Measurements from ENCODE around the gene STK10.

STK10 gene

DNA sequence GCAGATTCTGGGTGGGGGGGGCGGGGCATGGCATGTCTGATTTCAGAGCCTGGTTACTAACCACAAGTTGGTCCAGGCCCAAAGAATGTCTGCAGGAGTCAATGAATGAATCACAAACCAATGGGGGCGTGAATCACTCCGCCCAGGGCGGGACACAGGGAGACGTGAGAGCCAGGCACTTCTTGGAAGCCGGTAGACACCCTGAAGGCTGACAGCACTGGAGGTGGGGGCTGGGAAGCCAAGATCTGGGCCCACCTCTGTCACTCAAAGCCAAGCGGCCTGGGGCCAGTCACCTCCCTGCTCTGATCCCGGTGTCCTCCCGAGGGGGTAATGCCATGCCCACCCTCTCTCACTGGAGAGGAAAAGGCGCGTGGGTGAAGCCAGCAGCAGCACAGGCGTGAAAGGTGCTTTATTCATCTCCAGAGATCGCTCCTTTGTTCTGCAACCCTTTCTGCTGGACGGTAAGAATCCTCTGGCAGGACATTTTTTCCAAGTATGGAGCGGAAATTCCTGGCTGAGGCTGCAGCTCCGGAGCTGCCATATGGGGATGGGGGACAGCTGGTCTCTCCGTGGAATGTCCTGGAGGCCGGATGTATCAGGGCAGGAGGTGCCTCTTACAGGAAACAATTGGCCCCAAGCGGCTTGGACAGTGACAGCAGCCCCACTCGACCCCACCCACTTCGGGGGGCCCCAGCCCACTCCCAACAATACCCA lies 85.0 kb downstream of the STK10 start:
- Histone ChIP-seq H3K36me3 (ENCODE audit: control insufficient read depth, low read length) (peaks cover 5% of the 10 kb centered on the region; the same call in 1 of the 2 replicates), H3K4me1 (ENCODE audit: control insufficient read depth, low read length) (peaks cover 10% of the 10 kb centered on the region), H3K27me3 (ENCODE audit: control insufficient read depth, low read length) (no peaks in the 10 kb centered on the region), H3K27ac (ENCODE audit: low read depth, low read length) (no peak overlapping the region), H3F3A (ENCODE audit: control insufficient read depth, insufficient read depth) (peaks cover 4% of the 10 kb centered on the region), H3K4me2 (ENCODE audit: low read length) (no peak overlapping the region), H3K9me2 (replicated peaks; ENCODE audit: control insufficient read depth, low read length) (no peaks in the 10 kb centered on the region), H3K9me3 (ENCODE audit: control insufficient read depth, insufficient read depth, low read length) (no peaks in the 10 kb centered on the region), H3K4me3 (ENCODE audit: low read length) (no peak overlapping the region), H4K20me1 (ENCODE audit: control insufficient read depth, insufficient read depth, low read depth, low read length) (no peaks in the 10 kb centered on the region), H3K79me2 (ENCODE audit: control insufficient read depth, low read length) (no peaks in the 10 kb centered on the region)
- TF ChIP-seq, protein P1, sequence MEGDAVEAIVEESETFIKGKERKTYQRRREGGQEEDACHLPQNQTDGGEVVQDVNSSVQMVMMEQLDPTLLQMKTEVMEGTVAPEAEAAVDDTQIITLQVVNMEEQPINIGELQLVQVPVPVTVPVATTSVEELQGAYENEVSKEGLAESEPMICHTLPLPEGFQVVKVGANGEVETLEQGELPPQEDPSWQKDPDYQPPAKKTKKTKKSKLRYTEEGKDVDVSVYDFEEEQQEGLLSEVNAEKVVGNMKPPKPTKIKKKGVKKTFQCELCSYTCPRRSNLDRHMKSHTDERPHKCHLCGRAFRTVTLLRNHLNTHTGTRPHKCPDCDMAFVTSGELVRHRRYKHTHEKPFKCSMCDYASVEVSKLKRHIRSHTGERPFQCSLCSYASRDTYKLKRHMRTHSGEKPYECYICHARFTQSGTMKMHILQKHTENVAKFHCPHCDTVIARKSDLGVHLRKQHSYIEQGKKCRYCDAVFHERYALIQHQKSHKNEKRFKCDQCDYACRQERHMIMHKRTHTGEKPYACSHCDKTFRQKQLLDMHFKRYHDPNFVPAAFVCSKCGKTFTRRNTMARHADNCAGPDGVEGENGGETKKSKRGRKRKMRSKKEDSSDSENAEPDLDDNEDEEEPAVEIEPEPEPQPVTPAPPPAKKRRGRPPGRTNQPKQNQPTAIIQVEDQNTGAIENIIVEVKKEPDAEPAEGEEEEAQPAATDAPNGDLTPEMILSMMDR (IDR thresholded peaks at IDR 0.05; ENCODE audit: low read depth, low read length, poor library complexity, severe bottlenecking): no peak
- no peak for TF ChIP-seq EZH2phosphoT487 (IDR thresholded peaks at IDR 0.05; ENCODE audit: borderline replicate concordance, low read length)

DNA sequence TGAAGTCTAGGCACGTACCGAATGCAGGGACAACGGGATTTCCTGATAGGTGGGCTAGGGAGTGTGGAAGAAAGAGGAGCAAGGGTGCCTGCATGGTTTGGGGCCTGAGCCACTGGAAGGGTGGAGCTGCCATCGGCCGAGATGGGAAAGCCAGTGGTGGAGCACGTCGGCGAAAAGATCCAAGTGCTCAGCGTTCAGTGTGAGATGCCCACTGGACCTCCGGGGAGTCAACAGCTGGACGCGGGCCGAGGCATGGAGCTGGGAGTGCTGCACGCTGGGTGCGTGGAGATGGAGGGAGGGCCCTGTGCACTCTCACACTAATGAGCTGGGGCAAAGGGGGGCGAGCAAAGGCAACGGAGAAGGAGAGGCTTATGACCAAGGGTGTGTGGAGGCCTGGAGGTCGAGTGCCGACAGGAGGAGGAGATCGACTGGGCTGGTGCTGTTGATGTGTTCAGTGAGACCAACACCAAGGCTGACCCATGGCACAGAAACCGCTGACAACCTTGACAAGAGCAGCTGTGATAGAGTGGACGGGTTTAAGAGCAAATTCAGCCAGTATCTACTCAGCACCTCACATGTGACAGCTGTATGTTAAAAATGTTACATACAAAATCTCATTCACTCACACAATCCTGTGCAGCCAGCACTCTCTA lies 85.7 kb downstream of the STK10 start:
- no peaks in the 10 kb centered on the region for H3K9me3 ChIP-seq (ENCODE audit: control insufficient read depth, insufficient read depth, low read length)
- H3K4me2 ChIP-seq (ENCODE audit: low read length): no peak overlapping the region
- peaks cover 7% of the 10 kb centered on the region; the same call in 1 of the 2 replicates for H3K36me3 ChIP-seq (ENCODE audit: control insufficient read depth, low read length)
- no peak overlapping the region for H3K27ac ChIP-seq (ENCODE audit: low read depth, low read length)
- H4K20me1 ChIP-seq (ENCODE audit: control insufficient read depth, insufficient read depth, low read depth, low read length): no peaks in the 10 kb centered on the region
- no peaks in the 10 kb centered on the region for H3K9me2 ChIP-seq (replicated peaks; ENCODE audit: control insufficient read depth, low read length)
- no peaks in the 10 kb centered on the region for H3K27me3 ChIP-seq (ENCODE audit: control insufficient read depth, low read length)
- peaks cover 9% of the 10 kb centered on the region for H3K4me1 ChIP-seq (ENCODE audit: control insufficient read depth, low read length)
- no peaks in the 10 kb centered on the region for H3K79me2 ChIP-seq (ENCODE audit: control insufficient read depth, low read length)
- no peak overlapping the region for H3K4me3 ChIP-seq (ENCODE audit: low read length)
- no peaks in the 10 kb centered on the region for H3F3A ChIP-seq (ENCODE audit: control insufficient read depth, insufficient read depth)
- TF ChIP-seq, protein P1 (IDR thresholded peaks at IDR 0.05; ENCODE audit: low read depth, low read length, poor library complexity, severe bottlenecking): no peak
- TF ChIP-seq EZH2phosphoT487 (IDR thresholded peaks at IDR 0.05; ENCODE audit: borderline replicate concordance, low read length): no peak

DNA sequence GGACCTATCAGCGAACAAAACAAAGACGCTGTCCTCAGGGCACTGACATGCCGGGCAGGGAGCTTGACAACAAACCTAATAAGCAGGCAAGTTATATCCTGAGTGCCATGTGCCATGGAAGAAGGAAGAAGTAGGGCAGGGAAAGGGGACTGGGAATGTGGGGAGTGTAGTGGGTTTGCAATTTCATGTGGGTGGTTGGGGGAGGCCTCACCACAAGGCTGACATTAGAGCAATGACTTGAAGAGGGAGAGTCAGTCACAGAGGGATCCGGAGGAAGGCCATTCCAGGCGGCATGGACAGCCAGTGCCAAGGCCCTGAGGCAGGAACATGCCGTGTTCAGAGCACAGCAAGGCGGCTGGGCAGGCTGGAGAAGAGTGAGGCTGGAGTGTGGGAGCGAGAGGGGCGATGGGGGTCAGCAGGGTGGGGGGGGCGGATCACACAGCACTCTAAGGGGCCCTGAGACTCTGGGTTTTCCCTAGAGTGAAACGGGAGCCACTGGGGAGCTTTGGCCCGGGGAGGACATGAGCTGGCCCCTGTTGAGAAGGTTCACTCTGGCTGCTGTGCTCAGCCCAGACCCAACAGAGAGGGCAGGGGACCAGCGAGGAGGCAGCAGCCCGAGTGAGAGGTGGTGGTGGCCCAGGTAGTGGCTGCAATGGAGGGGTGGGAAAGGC lies 86.3 kb downstream of the STK10 start:
- Histone ChIP-seq H3K79me2 (ENCODE audit: control insufficient read depth, low read length) (no peaks in the 10 kb centered on the region), H3K4me1 (ENCODE audit: control insufficient read depth, low read length) (peaks cover 2% of the 10 kb centered on the region), H3K27me3 (ENCODE audit: control insufficient read depth, low read length) (no peaks in the 10 kb centered on the region), H4K20me1 (ENCODE audit: control insufficient read depth, insufficient read depth, low read depth, low read length) (no peaks in the 10 kb centered on the region), H3K4me3 (ENCODE audit: low read length) (no peak overlapping the region), H3F3A (ENCODE audit: control insufficient read depth, insufficient read depth) (no peaks in the 10 kb centered on the region), H3K27ac (ENCODE audit: low read depth, low read length) (no peak overlapping the region), H3K36me3 (ENCODE audit: control insufficient read depth, low read length) (peaks cover 8% of the 10 kb centered on the region; the same call in 1 of the 2 replicates), H3K9me2 (replicated peaks; ENCODE audit: control insufficient read depth, low read length) (no peaks in the 10 kb centered on the region), H3K4me2 (ENCODE audit: low read length) (no peak overlapping the region), H3K9me3 (ENCODE audit: control insufficient read depth, insufficient read depth, low read length) (no peaks in the 10 kb centered on the region)
- TF ChIP-seq, protein P1 (IDR thresholded peaks at IDR 0.05; ENCODE audit: low read depth, low read length, poor library complexity, severe bottlenecking): no peak
- TF ChIP-seq EZH2phosphoT487 (IDR thresholded peaks at IDR 0.05; ENCODE audit: borderline replicate concordance, low read length): no peak

Measured in DOHH2 (cell line).